Brain microvascular endothelial cell (primary cell): ENCODE measurements around the gene GPR42.

Experiments used
- DNase-seq: peaks from one replicate; pipeline ENCODE4 v3.0.0-alpha.2; 2020
- H3K27ac ChIP-seq: fragments of 250-450 bp; sonication (Bioruptor Pico); 2 replicates; pipeline ENCODE4 v1.5.1; 2020; ENCODE audit warnings: mild to moderate bottlenecking, moderate library complexity
- H3K27me3 ChIP-seq: fragments of 250-450 bp; sonication (Bioruptor Pico); replicated peaks from 2 replicates; pipeline ENCODE4 v1.5.1; 2020; ENCODE audit warnings: mild to moderate bottlenecking
- H3K36me3 ChIP-seq: fragments of 250-450 bp; sonication (Bioruptor Pico); replicated peaks from 2 replicates; pipeline ENCODE4 v1.5.1; 2020; ENCODE audit warnings: mild to moderate bottlenecking
- H3K4me3 ChIP-seq: 2 replicates; pipeline ENCODE4 v1.5.1; 2011; ENCODE audit warnings: low read depth, mild to moderate bottlenecking, control low read depth, low read length, moderate library complexity
- CTCF ChIP-seq: IDR thresholded peaks from 2 replicates; pipeline ENCODE4 v1.5.1; 2011; ENCODE audit warnings: low read depth, mild to moderate bottlenecking, moderate library complexity, low read length, control low read depth, inconsistent platforms; ENCODE audit errors: missing control alignments
- in situ Hi-C: cut with HindIII; loops from 2 replicates; pipeline ENCODE4 v1.10.0; 2017; ENCODE audit warnings: low sequenced_read_pairs, low pct_ligation_motif_present

GPR42 gene

GRCh38 chr19:35381318-35381717 lies 10.4 kb downstream of the GPR42 start:
- in situ Hi-C loops: no loop called here
- no peak overlapping the region for H3K27ac ChIP-seq
- TF ChIP-seq CTCF: no peak

GRCh38 chr19:35381926-35382325 lies 11.1 kb downstream of the GPR42 start:
- H3K27ac ChIP-seq: no peak overlapping the region
- H3K36me3 ChIP-seq: no peaks in the 10 kb centered on the region
- no peak for DNase-seq
- no peaks in the 10 kb centered on the region for H3K27me3 ChIP-seq
- no peak for TF ChIP-seq CTCF
- no peak overlapping the region for H3K4me3 ChIP-seq
- in situ Hi-C loops: no loop called here

More at GRCh38 chr19:35381318-35381717, 10.4 kb downstream of the GPR42 start:
- no peak for DNase-seq
- Histone ChIP-seq H3K27me3 (no peaks in the 10 kb centered on the region), H3K4me3 (no peak overlapping the region), H3K36me3 (no peaks in the 10 kb centered on the region)

- Histone ChIP-seq H3K27ac (no peak overlapping the region), H3K4me3 (no peak overlapping the region), H3K27me3 (no peaks in the 10 kb centered on the region), H3K36me3 (no peaks in the 10 kb centered on the region)
- no peak for TF ChIP-seq CTCF
- in situ Hi-C loops: no loop called here
- DNase-seq: no peak
Observed at GRCh38 chr19:35383536-35383935, 12.7 kb downstream of the GPR42 start.

- H3K27ac ChIP-seq: no peak overlapping the region
- TF ChIP-seq CTCF: no peak
- H3K4me3 ChIP-seq: no peak overlapping the region
- H3K36me3 ChIP-seq: no peaks in the 10 kb centered on the region
- no peaks in the 10 kb centered on the region for H3K27me3 ChIP-seq
- DNase-seq: no peak
- in situ Hi-C loops: no loop called here
Observed at GRCh38 chr19:35388277-35389054, 17.6 kb downstream of the GPR42 start.

GRCh38 chr19:35389192-35389861 lies 18.5 kb downstream of the GPR42 start:
- Histone ChIP-seq H3K36me3 (no peaks in the 10 kb centered on the region), H3K4me3 (no peak overlapping the region), H3K27ac (no peak overlapping the region), H3K27me3 (no peaks in the 10 kb centered on the region)
- no peak for TF ChIP-seq CTCF
- in situ Hi-C loops: no loop called here
- DNase-seq: no peak
